Smooth muscle cell (in vitro differentiated cells): ENCODE measurements around the gene SRSF8. TPM values are rescaled to one million over a fixed set of nuclear protein-coding genes. Genes with fewer than 3 reads are reported as not detected.

Experiments used
- DNase-seq: peaks from one replicate; lab custom pipeline; 2025; ENCODE audit not compliant: unreplicated experiment; lab: John Stamatoyannopoulos, UW
- H2AFZ ChIP-seq: fragments of 200-600 bp; sonication (generic); 2 replicates; pipeline ENCODE4 v1.6.0; 2016; ENCODE audit warnings: antibody characterized with exemption, low read depth, mild to moderate bottlenecking
- H3F3A ChIP-seq: fragments of 200-600 bp; sonication (generic); 2 replicates; pipeline ENCODE4 v1.6.0; 2017; ENCODE audit warnings: antibody characterized with exemption, low read depth
- H3K27ac ChIP-seq: fragments of 200-600 bp; sonication (generic); 2 replicates; pipeline ENCODE4 v1.5.1; 2016; ENCODE audit warnings: low read depth, mild to moderate bottlenecking
- H3K27me3 ChIP-seq: fragments of 200-600 bp; sonication (generic); 2 replicates; pipeline ENCODE4 v1.6.1; 2016; ENCODE audit warnings: low read depth, mild to moderate bottlenecking
- H3K36me3 ChIP-seq: fragments of 200-600 bp; sonication (generic); 2 replicates; pipeline ENCODE4 v1.5.1; 2016; ENCODE audit warnings: low read depth
- H3K4me1 ChIP-seq: fragments of 200-600 bp; sonication (generic); 2 replicates; pipeline ENCODE4 v1.5.1; 2016; ENCODE audit warnings: low read depth
- H3K4me2 ChIP-seq: fragments of 200-600 bp; sonication (generic); 2 replicates; pipeline ENCODE4 v1.6.0; 2016; ENCODE audit warnings: mild to moderate bottlenecking
- H3K4me3 ChIP-seq: fragments of 200-600 bp; sonication (generic); 2 replicates; pipeline ENCODE4 v1.5.1; 2016; ENCODE audit warnings: mild to moderate bottlenecking
- H3K79me2 ChIP-seq: fragments of 200-600 bp; sonication (generic); 2 replicates; pipeline ENCODE4 v1.6.0; 2016; ENCODE audit warnings: low read depth, mild to moderate bottlenecking
- H3K9ac ChIP-seq: fragments of 200-600 bp; sonication (generic); 2 replicates; pipeline ENCODE4 v1.6.0; 2016; ENCODE audit warnings: low read depth
- H3K9me3 ChIP-seq: fragments of 200-600 bp; sonication (generic); replicated peaks from 2 replicates; pipeline ENCODE4 v1.5.1; 2016; ENCODE audit warnings: low read depth
- H4K20me1 ChIP-seq: fragments of 200-600 bp; sonication (generic); 2 replicates; pipeline ENCODE4 v1.6.0; 2016; ENCODE audit warnings: low read depth
- CTCF ChIP-seq: fragments of 200-600 bp; sonication (generic); IDR thresholded peaks from 2 replicates; pipeline ENCODE4 v1.5.1; 2017; ENCODE audit warnings: borderline replicate concordance, mild to moderate bottlenecking, antibody characterized with exemption; ENCODE audit not compliant: insufficient read depth, poor library complexity, severe bottlenecking
- WGBS: methylation state at CpG from one replicate; pipeline ENCODE4 v1.1.7; 2016; ENCODE audit warnings: low lambda C conversion rate; 5-methylcytosine and 5-hydroxymethylcytosine counted together
- polyA plus RNA-seq: library from polyadenylated mRNA; unstranded; fragments of >200 nt; fragmentation: Nextera tagmentation; extraction: Ambion mirVana; gene quantifications from 2 replicates; pipeline ENCODE4 v1.2.1, GENCODE V29; 2016
- total RNA-seq: library from RNA; depleted of rRNA; stranded (reverse); fragments of >200 nt; gene quantifications from 2 replicates; pipeline ENCODE4 v1.2.3, GENCODE V29; 2014

SRSF8 gene
- total and polyA plus RNA-seq, 2 experiments from 2014 or later, result 40.5 to 43.5 TPM

GRCh38 chr11:95095858-95096587 is 29.3 kb downstream of the SRSF8 start:
- H3K4me1 ChIP-seq, result peaks cover 17% of the 10 kb centered on the region

GRCh38 chr11:95097209-95097608 is 30.5 kb downstream of the SRSF8 start:
- Histone ChIP-seq H3K27me3 (no peaks in the 10 kb centered on the region), H4K20me1 (peaks cover 21% of the 10 kb centered on the region), H3K36me3 (no peaks in the 10 kb centered on the region), H3K4me1 (peaks cover 12% of the 10 kb centered on the region), H3K9ac (no peak overlapping the region), H2AFZ (no peak overlapping the region), H3K27ac (no peak overlapping the region), H3K9me3 (no peaks in the 10 kb centered on the region), H3K4me2 (no peak overlapping the region), H3K79me2 (peaks cover 91% of the 10 kb centered on the region), H3F3A (peaks cover 37% of the 10 kb centered on the region), H3K4me3 (no peak overlapping the region)
- DNase-seq, result no peak
- 58% methylated on average over 3 of the region's 3 CpGs for WGBS
- TF ChIP-seq CTCF, result no peak

More at GRCh38 chr11:95095858-95096587, 29.3 kb downstream of the SRSF8 start:
- Histone ChIP-seq H3K9ac (no peak overlapping the region), H3K79me2 (peaks cover 91% of the 10 kb centered on the region), H3K9me3 (no peaks in the 10 kb centered on the region), H3K36me3 (no peaks in the 10 kb centered on the region), H4K20me1 (peaks cover 21% of the 10 kb centered on the region), H3K4me3 (no peak overlapping the region), H3F3A (peaks cover 40% of the 10 kb centered on the region), H3K27ac (peak overlapping the region; percentile 58), H2AFZ (no peak overlapping the region), H3K27me3 (no peaks in the 10 kb centered on the region), H3K4me2 (peak overlapping the region; percentile 76)
- DNase-seq, result no peak
- TF ChIP-seq CTCF, result no peak
- WGBS, result 55% methylated on average over 4 of the region's 4 CpGs

DNA sequence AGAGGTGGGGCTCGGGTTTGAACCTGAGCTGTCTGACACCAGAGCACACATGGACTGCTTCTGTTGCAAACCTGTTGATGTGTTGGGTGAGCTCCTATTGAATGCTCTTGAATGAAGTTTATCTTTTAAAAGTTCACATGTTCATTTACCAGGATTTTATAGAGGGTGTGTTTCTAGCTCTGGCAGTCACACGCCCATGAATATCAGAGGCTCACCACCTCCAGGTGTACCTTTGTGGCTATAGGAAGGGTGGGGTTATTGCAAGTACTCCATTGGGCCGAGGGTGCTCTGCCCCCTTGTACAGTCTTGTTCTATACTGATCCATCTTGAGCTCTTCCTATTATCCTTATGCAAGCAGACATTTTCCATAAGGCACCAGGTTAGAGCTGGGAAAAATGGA is 32.1 kb downstream of the SRSF8 start:
- Histone ChIP-seq H3K27ac (no peak overlapping the region), H3F3A (peaks cover 30% of the 10 kb centered on the region), H3K36me3 (no peaks in the 10 kb centered on the region), H3K4me3 (no peak overlapping the region), H3K9me3 (no peaks in the 10 kb centered on the region), H3K79me2 (peaks cover 99% of the 10 kb centered on the region), H4K20me1 (peaks cover 14% of the 10 kb centered on the region), H3K4me2 (no peak overlapping the region), H3K9ac (no peak overlapping the region), H3K4me1 (peaks cover 4% of the 10 kb centered on the region), H2AFZ (no peak overlapping the region), H3K27me3 (no peaks in the 10 kb centered on the region)
- WGBS, result 94% methylated on average over 3 of the region's 3 CpGs
- DNase-seq, result no peak
- TF ChIP-seq CTCF, result no peak

- no peaks in the 10 kb centered on the region for H3K9me3 ChIP-seq
- no peak for TF ChIP-seq CTCF
- WGBS, result 32% methylated on average over 4 of the region's 4 CpGs
- H3K4me3 ChIP-seq, result no peak overlapping the region
- H2AFZ ChIP-seq, result no peak overlapping the region
- peak overlapping the region; percentile 14 for H3K4me2 ChIP-seq
- peaks cover 4% of the 10 kb centered on the region for H3K4me1 ChIP-seq
- no peaks in the 10 kb centered on the region for H3K27me3 ChIP-seq
- no peaks in the 10 kb centered on the region for H3K36me3 ChIP-seq
- peaks cover 32% of the 10 kb centered on the region for H3F3A ChIP-seq
- no peak overlapping the region for H3K27ac ChIP-seq
- H4K20me1 ChIP-seq, result peaks cover 14% of the 10 kb centered on the region
- no peak for DNase-seq
- H3K79me2 ChIP-seq, result peaks cover 98% of the 10 kb centered on the region
- no peak overlapping the region for H3K9ac ChIP-seq
These were observed 33.5 kb downstream of the SRSF8 start for GRCh38 chr11:95100191-95100648.
